HG02973 (cell line): ENCODE data around the gene CYB561.

ENCODE experiments used
- ATAC-seq: cut with Tn5 transposase; IDR thresholded peaks from one replicate; pipeline ENCODE4 v1.9.1; 2021; ENCODE audit warnings: moderate library complexity; ENCODE audit not compliant: unreplicated experiment

CYB561 gene

GRCh38 chr17:63435681-63436522 is 10.2 kb downstream of the CYB561 start:
- no peak for ATAC-seq

- ATAC-seq: no peak
Observed at GRCh38 chr17:63434951-63435571, 11.0 kb downstream of the CYB561 start.

GRCh38 chr17:63433746-63434591 is 12.1 kb downstream of the CYB561 start:
- ATAC-seq: no peak

GRCh38 chr17:63431939-63432804 is 13.9 kb downstream of the CYB561 start:
- no peak for ATAC-seq

GRCh38 chr17:63431618-63431938 is 14.5 kb downstream of the CYB561 start:
- no peak for ATAC-seq

GRCh38 chr17:63430223-63430622 is 15.9 kb downstream of the CYB561 start:
- no peak for ATAC-seq

GRCh38 chr17:63429766-63430165 is 16.3 kb downstream of the CYB561 start:
- ATAC-seq: no peak

GRCh38 chr17:63426917-63427308 is 19.2 kb downstream of the CYB561 start:
- ATAC-seq: no peak

GRCh38 chr17:63426041-63426916 is 19.8 kb downstream of the CYB561 start:
- no peak for ATAC-seq

- ATAC-seq: peak; percentile 70
Observed at GRCh38 chr17:63425483-63425882, 20.6 kb downstream of the CYB561 start.

- ATAC-seq: no peak
Observed at GRCh38 chr17:63423963-63424362, 22.1 kb downstream of the CYB561 start.

GRCh38 chr17:63423251-63423950 is 22.7 kb downstream of the CYB561 start:
- no peak for ATAC-seq

- no peak for ATAC-seq
Observed at GRCh38 chr17:63421681-63422645, 24.1 kb downstream of the CYB561 start.

- no peak for ATAC-seq
Observed at GRCh38 chr17:63420868-63421680, 25.0 kb downstream of the CYB561 start.

- ATAC-seq: no peak
Observed at GRCh38 chr17:63419949-63420867, 25.9 kb downstream of the CYB561 start.

GRCh38 chr17:63419398-63419797 is 26.7 kb downstream of the CYB561 start:
- no peak for ATAC-seq
